ENCODE measurements around the gene PIP5K1C. TPM values are rescaled to one million over a fixed set of nuclear protein-coding genes. Genes with fewer than 3 reads are reported as not detected.

PIP5K1C gene
- polyA plus RNA-seq, 4 donors: 19.3 to 30.8 (median 23.3) TPM

DNA sequence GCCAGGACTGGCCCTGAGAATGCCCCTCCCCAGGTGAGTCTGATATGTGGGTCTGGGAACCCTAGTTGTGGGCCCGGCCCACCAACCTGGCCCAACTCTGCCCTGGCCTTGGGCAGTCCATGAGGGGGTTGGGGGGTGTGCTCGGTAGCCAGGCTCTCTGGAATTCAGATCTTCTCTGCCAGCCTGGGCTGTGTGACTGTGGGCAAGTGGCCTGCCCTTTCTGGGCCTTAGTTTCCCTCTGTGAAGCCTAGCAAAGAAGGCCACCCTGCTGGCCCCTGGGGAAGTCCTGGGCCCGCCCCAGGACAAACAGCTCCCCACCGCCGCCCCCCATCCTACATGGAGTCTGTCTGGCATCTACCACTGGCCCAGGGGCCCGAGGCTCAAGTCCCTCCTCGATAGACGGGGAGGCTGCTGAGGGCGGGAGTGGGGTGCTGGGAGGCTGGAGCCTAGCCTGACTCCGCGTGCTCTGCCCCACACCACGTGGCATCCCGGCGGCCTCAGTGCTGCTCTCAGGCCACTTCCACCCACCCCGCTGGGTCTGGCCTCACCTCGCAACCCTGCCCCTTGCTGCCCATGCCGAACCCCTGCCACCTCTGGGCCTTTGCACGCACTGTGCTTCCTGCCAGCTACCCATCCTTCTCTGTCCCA lies 85.3 kb downstream of the PIP5K1C start:
- DNase-seq (ENCODE audit: low read depth in 4 of 4, low spot score in 3 of 4): no peak

DNA sequence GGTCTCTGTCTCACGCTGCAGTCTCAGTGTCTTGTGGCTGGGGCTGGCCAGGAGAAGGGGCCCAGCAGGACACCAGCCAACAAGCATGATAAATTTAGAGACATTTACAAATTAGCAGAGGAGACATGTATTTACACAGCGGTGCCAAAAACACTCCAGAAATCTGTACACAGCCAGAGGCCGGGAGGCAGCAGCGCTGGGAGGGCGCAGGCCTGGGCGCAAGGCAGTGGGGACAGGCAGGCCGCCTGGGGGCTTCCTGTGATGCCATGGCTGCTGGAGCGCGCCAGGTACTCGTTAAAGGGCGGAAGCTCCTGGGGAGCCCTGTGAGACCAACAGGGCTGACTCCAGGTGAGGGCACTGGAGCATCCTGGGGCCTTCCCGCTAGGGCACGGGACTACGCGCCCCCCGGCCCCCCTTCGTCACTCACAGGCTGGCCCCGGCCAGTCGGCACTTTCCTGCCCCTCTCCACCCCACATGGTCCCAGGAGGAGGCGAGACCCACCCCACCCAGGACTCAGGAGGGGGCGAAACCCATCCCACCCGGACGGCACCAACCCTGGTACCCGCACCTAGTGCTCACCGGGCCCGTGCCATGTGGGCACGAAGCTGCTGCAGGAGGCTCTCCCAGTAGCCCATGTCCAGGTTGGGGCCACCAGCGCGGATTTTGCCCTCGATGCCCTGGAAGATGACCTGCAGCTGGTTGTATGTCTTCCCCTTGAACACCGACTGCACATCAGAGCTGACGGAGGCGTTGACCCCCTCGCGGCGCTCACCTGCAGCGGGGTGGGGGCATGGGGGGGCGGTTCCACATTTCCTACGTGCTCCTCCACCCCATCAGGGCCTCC lies 86.2 kb downstream of the PIP5K1C start:
- no peak for DNase-seq (ENCODE audit: low read depth in 4 of 4, low spot score in 3 of 4)

GRCh38 chr19:3612901-3613741 lies 87.1 kb downstream of the PIP5K1C start:
- DNase-seq (ENCODE audit: low read depth in 4 of 4, low spot score in 3 of 4): no peak

GRCh38 chr19:3612330-3612729 lies 87.9 kb downstream of the PIP5K1C start:
- no peak for DNase-seq (ENCODE audit: low read depth in 4 of 4, low spot score in 3 of 4)

DNA sequence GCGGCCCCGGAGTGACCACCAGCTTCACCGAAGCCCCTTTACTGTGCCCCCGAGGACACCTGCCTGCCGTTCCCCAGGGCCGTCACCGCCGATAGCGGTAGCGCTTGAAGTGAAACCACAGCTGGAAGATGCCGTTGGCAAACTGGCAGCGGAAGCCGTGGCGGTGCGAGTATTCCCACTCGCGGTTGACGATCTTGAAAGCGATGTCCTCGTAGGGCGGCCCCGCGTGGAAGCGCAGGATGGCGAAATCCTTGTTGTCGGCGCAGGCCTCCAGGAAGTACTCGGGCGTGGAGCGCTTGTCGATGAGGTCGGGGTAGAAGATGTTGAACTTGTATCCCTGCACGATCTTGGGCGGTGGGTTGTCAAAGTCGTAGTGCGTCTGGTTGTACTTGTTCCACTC lies 88.4 kb downstream of the PIP5K1C start:
- DNase-seq (ENCODE audit: low read depth in 4 of 4, low spot score in 3 of 4): no peak

DNA sequence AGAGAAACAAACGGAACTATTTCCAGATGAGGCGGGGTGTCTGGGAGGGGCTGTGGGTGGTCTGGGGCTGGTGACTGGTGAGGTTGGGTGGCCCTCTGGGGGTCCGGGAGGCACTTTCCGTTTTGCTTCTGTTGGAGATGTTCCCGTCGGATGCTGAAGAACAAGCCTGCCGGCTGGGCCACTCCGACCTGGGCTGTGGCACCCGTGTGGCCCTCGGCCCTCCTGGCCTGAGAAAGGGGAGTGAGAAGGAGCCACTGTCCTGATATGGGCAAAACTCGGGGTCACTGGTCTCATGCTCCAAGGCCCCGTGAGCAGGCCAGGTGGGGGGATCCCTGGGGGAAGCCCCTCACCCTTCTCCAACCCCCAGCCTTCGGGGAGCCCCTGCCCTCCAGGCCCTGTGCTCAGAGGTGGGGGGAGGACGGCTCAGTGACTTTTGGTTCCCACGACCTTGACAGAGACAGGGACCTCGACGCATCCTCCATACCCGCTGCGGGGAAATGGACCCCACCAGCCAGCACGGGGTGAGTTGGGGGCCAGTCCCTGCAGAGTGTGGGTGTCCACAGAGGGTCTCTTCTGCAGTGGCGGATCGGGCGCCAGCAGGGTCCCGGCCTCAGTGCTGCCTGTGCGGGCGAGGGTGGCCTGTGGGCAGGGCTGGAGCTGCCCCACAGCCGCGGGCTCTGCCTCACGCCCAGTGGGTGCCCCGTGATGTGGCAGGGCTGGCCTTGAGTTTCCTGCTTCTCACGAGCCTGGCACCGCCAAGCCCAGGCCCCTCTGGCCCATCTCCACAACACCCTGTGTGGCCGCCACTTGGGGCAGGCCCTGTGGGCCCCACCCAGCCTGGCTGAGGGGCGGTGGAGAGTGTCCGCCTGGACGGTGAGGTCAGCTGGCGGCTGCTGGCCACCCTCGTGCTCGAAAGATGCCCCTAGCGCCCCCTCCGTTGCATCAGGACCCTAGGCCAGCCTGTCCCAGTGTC lies 89.2 kb downstream of the PIP5K1C start:
- DNase-seq (ENCODE audit: low read depth in 4 of 4, low spot score in 3 of 4): no peak

- DNase-seq (ENCODE audit: low read depth in 4 of 4, low spot score in 3 of 4): no peak
Measured at GRCh38 chr19:3609779-3610719, 90.2 kb downstream of the PIP5K1C start.

DNA sequence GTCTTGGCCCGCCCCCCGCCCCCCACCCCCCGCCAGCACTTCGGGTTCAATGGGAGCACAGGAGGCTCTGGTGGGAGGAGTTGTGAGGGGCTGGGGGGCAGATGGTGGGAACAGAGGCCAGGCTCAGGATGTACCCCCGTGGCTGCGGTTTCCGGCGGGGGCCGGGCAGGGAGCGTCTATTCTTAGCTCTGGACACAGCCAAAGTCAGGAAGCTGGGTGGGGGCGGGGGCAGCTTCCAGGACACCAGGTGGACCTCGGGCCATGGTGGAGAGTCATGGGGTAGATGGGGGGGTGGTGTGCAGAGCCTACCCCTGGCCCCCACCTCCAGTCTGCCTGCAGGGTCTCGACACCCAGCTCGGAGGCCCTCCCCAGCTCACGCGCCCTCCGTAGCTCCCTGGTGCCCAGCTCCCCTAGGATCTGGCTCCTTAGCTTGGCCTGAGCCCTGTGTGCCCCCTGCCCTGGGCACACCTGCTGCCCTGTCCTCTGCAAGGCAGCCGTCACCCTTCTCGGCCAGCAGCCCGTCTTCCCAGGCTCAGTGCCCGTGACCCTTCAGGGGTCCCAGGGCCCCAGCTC lies 91.4 kb downstream of the PIP5K1C start:
- DNase-seq (ENCODE audit: low read depth in 4 of 4, low spot score in 3 of 4): no peak

GRCh38 chr19:3608079-3608641 lies 92.1 kb downstream of the PIP5K1C start:
- DNase-seq (ENCODE audit: low read depth in 4 of 4, low spot score in 3 of 4): no peak

- no peak for DNase-seq (ENCODE audit: low read depth in 4 of 4, low spot score in 3 of 4)
Measured at GRCh38 chr19:3607303-3608078, 92.8 kb downstream of the PIP5K1C start.

DNA sequence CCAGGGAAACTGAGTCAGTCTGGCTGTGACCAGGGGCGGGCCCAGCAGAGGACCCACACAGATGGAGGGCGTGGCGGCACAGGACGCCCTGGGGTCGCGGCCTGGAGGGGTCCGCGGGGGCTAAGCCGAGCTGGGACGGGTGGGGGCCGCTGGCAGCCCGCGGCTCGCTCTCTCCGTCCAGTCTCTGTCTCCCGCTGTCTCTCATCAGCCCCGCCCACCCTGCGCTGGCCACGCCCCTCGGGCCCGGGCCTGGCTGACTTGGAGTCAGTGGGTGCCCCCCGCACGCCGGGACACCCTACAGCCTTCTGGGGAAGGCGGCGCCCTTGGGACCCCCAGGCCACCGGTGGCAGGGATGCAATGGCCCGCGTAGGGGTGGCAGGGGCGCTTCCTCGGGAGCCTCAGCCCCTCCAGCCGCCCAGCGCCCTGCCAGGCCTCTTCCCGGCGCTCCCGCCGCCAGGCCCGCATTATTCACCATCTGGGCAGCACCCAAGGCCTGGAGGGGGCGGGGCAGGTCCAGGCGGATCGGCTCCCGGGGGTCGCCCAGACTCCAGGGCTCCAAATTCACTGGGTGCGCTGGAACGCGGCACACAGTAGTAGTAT lies 93.5 kb downstream of the PIP5K1C start, which contains the start of gene TBXA2R:
TBXA2R (minus strand) TSS at position 186 of the 600 bp plus-strand sequence. CDS start 6,241 bp downstream, outside the sequence.
- no peak for DNase-seq (ENCODE audit: low read depth in 4 of 4, low spot score in 3 of 4)

- no peak for DNase-seq (ENCODE audit: low read depth in 4 of 4, low spot score in 3 of 4)
Measured at GRCh38 chr19:3606174-3606689, 94.0 kb downstream of the PIP5K1C start.

- no peak for DNase-seq (ENCODE audit: low read depth in 4 of 4, low spot score in 3 of 4)
Measured at GRCh38 chr19:3605770-3606169, 94.5 kb downstream of the PIP5K1C start.

DNA sequence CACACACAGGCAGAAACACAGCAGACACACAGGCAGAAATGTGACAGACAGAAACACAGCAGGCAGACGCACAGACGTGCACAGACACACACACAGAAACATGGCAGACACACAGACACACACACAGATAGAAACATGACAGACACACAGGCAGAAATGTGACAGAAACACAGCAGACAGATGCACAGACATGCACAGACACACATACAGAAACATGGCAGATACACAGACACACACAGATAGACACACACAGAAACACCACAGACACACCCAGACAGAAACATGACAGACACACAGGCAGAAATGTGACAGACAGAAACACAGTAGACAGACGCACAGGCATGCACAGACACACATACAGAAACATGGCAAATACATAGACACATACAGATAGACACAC lies 94.9 kb downstream of the PIP5K1C start:
- no peak for DNase-seq (ENCODE audit: low read depth in 4 of 4, low spot score in 3 of 4)

DNA sequence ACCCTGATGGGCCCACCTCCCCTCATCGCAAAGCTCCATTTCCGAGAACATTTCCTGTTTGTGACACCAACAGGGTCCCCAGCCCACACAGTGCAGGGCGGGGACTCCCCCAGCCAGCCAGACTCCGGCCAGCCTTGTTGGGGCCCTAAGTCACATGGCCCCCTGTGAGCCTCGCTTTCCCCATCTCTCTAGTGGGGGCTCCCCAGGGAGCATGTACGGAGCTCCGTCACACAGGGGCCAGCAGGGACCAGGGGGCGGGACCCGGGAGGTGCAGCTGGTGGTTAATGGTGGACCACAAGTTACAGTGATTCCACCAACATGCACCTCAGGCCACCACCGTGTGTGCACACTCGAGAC lies 95.3 kb downstream of the PIP5K1C start:
- no peak for DNase-seq (ENCODE audit: low read depth in 4 of 4, low spot score in 3 of 4)

- DNase-seq (ENCODE audit: low read depth in 4 of 4, low spot score in 3 of 4): no peak
Measured at GRCh38 chr19:3604227-3604986, 95.9 kb downstream of the PIP5K1C start.
